Stimulated activated CD8-positive, alpha-beta memory T cell treated with anti-CD3 and anti-CD28 coated beads, Interleukin-7, amount 100 ng/mL, for 4 hours (primary cell): ENCODE measurements around the gene SC5D.

Source experiments
- DNase-seq, 2 donors: peaks; one replicate each; pipeline ENCODE4 v3.0.0-alpha.2; 2020; ENCODE audit warnings: low read depth in 2 of 2

Gene SC5D

GRCh38 chr11:121356357-121356756 lies 63.8 kb downstream of the SC5D start:
- no peak for DNase-seq
